ENCODE data around the gene MVK. TPM values are rescaled to one million over a fixed set of nuclear protein-coding genes. Genes with fewer than 3 reads are reported as not detected.

Gene MVK
- total RNA-seq, 3 donors from 2014 or later, result 8.8 to 18.4 (median 17.6) TPM

DNA sequence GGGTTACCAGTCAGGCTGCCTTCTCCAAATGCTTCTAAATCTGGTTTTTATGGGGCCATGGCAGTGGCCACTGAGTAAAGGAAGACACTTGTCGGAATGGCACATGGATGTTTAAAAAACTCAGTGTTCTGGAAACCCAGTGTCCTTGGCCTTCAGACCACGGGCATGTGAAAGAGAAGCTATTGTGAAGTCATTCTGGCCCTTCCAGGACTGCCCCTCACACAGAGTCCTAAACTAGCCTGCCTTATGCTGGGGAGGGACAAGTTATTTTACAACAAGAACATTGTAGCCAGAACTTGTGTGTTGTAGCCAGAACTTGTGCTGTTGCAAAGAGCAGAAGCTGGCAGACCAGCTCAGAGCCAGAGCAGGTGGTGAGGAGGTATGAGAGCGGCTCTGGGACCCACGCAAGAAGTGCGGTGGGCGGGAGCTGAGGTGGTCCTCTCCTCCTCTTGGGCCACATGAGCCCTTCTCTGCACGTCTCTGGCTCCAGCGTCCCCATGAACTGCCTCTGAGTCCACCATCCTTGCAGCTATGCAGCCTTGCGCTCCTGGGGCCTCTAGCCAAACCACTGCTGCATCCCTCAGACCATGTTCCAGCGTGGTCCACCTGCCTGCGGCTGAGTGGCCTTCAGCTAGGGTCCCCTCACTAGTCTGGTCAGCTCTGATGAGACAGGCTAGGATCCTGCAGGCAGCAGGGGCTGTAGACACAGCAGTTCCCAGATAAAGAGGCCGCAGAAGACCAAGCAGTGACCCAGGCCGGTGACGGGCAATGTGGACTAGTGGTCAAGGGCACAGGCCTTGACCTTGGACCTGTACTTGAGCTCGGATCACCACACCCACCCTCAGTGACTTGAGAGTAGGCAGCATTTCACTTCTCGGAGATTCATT is 32.8 kb upstream of the MVK start:
- Histone ChIP-seq H3K36me3 (no peaks in the 10 kb centered on the region), H3K9me3 (no peaks in the 10 kb centered on the region), H3K27me3 (no peaks in the 10 kb centered on the region), H3K4me3 (no peak overlapping the region), H3K4me1 (no peaks in the 10 kb centered on the region), H3K27ac (no peak overlapping the region)
- no peak for TF ChIP-seq POLR2A (IDR thresholded peaks at IDR 0.05)
- TF ChIP-seq, protein P1, sequence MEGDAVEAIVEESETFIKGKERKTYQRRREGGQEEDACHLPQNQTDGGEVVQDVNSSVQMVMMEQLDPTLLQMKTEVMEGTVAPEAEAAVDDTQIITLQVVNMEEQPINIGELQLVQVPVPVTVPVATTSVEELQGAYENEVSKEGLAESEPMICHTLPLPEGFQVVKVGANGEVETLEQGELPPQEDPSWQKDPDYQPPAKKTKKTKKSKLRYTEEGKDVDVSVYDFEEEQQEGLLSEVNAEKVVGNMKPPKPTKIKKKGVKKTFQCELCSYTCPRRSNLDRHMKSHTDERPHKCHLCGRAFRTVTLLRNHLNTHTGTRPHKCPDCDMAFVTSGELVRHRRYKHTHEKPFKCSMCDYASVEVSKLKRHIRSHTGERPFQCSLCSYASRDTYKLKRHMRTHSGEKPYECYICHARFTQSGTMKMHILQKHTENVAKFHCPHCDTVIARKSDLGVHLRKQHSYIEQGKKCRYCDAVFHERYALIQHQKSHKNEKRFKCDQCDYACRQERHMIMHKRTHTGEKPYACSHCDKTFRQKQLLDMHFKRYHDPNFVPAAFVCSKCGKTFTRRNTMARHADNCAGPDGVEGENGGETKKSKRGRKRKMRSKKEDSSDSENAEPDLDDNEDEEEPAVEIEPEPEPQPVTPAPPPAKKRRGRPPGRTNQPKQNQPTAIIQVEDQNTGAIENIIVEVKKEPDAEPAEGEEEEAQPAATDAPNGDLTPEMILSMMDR (IDR thresholded peaks at IDR 0.05), result no peak
- TF ChIP-seq POLR2AphosphoS5 (IDR thresholded peaks at IDR 0.05), result no peak
- no peak for DNase-seq (ENCODE audit: low spot score in 2 of 2)
- intact Hi-C loops (cut with DNase I; ENCODE audit: low total_unique reads), result no loop called here

DNA sequence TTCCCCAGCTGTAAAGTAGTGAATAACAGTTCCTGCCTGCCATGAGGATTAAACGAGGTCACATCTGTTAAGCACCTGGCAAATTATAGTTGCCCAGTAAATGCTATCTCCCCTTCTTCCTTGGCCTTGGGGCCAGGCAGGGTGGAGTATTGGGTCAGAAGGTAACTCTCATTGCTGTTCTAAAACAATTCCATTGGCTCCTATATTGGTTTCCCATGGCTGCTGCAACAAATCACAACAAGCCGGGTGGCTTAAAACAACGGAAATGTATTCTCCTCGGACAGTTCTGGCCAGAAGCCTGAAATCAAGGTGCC is 32.2 kb upstream of the MVK start:
- H3K4me3 ChIP-seq, result no peak overlapping the region
- no peak for DNase-seq (ENCODE audit: low spot score in 2 of 2)
- no peak for TF ChIP-seq POLR2AphosphoS5 (IDR thresholded peaks at IDR 0.05)
- TF ChIP-seq POLR2A (IDR thresholded peaks at IDR 0.05), result no peak
- TF ChIP-seq, protein P1 (IDR thresholded peaks at IDR 0.05), result no peak
- H3K27me3 ChIP-seq, result no peaks in the 10 kb centered on the region
- no peaks in the 10 kb centered on the region for H3K9me3 ChIP-seq
- no peak overlapping the region for H3K27ac ChIP-seq
- intact Hi-C loops (cut with DNase I; ENCODE audit: low total_unique reads), result no loop called here
- no peaks in the 10 kb centered on the region for H3K36me3 ChIP-seq
- H3K4me1 ChIP-seq, result no peaks in the 10 kb centered on the region

DNA sequence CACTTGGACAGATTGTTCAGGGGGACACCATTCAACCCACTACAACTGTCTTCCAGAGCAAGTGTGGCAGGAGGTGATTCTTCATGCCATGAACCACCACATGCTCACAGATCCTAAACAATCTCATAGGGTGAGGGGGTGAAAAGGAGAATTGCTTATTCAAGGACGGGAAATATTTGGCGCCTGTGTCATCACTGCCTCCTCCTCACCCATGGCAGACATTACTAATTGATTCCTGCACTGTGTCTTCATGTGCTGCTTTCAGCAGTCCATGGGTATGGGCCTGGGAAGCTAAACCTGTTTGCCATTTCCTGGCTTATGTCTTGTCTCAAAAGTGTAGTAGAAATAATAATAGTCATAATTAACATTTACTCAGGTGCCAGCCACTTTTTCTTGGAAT is 31.6 kb upstream of the MVK start:
- Histone ChIP-seq H3K27me3 (no peaks in the 10 kb centered on the region), H3K9me3 (no peaks in the 10 kb centered on the region), H3K4me1 (no peaks in the 10 kb centered on the region), H3K36me3 (no peaks in the 10 kb centered on the region), H3K4me3 (no peak overlapping the region), H3K27ac (no peak overlapping the region)
- DNase-seq (ENCODE audit: low spot score in 2 of 2), result no peak
- intact Hi-C loops (cut with DNase I; ENCODE audit: low total_unique reads), result no loop called here
- TF ChIP-seq POLR2A (IDR thresholded peaks at IDR 0.05) (no peak), POLR2AphosphoS5 (IDR thresholded peaks at IDR 0.05) (no peak)
- TF ChIP-seq, protein P1 (IDR thresholded peaks at IDR 0.05), result no peak

DNA sequence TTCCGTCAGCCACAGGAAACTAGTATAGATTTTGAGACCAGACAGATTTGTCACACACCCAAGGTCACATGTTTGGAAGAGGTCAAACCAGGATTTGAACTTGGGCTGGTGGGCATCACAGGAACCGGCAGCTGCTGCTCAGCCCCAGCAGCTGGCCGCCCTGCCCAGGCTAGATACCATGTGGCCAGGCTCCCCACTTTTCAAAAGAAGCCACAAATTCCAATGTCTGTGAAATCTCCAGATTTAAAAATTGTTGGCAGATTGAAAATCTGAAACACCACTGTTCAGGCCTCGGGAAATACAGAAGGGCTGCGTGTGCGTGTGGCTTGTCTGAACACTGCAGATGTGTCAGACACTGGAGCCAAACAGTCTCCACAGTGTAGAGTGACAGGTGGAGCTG is 30.7 kb upstream of the MVK start:
- intact Hi-C loops (cut with DNase I; ENCODE audit: low total_unique reads), result no loop called here
- H3K9me3 ChIP-seq, result no peaks in the 10 kb centered on the region
- no peak overlapping the region for H3K27ac ChIP-seq
- H3K4me1 ChIP-seq, result no peaks in the 10 kb centered on the region
- no peaks in the 10 kb centered on the region for H3K36me3 ChIP-seq
- H3K27me3 ChIP-seq, result peaks cover 0 to 4% of the 10 kb centered on the region in 2 donors
- H3K4me3 ChIP-seq, result no peak overlapping the region
- no peak for TF ChIP-seq POLR2AphosphoS5 (IDR thresholded peaks at IDR 0.05)
- TF ChIP-seq, protein P1 (IDR thresholded peaks at IDR 0.05), result no peak
- TF ChIP-seq POLR2A (IDR thresholded peaks at IDR 0.05), result no peak
- DNase-seq (ENCODE audit: low spot score in 2 of 2), result no peak

DNA sequence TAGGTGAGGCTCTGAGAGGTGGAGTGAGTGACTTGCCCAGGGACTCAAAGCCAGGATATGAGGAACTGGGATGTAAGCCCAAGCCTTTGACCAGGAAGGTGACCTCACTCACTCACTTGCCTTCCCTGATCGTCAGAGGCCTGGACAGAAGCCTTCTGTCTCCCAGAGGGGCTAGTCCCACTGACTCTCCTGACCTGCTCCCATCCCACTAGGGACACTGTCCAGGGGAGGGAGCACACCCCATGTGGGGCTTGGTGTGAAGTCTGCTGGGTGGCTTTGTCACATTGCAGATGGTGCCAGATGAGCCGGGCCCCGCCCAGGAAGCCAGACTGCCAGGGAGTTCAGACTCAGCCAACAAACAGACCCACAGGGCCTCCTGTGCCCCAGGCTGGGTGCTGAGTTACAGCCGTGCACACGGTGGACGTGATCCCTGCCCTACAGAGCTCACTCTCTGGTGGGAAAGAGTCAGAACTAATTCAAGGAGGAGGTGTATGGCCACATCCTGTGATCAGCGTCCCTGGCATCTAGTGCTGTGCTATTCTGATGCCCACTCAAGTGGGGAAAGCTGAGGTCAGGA is 28.6 kb upstream of the MVK start:
- Histone ChIP-seq H3K9me3 (no peaks in the 10 kb centered on the region), H3K27ac (peak overlapping the region; percentile 21 to 43), H3K27me3 (peaks cover 0 to 16% of the 10 kb centered on the region in 2 donors), H3K36me3 (no peaks in the 10 kb centered on the region), H3K4me1 (no peaks in the 10 kb centered on the region), H3K4me3 (no peak overlapping the region)
- no peak for DNase-seq (ENCODE audit: low spot score in 2 of 2)
- no peak for TF ChIP-seq POLR2A (IDR thresholded peaks at IDR 0.05)
- no peak for TF ChIP-seq POLR2AphosphoS5 (IDR thresholded peaks at IDR 0.05)
- TF ChIP-seq, protein P1 (IDR thresholded peaks at IDR 0.05), result no peak
- intact Hi-C loops (cut with DNase I; ENCODE audit: low total_unique reads), result no loop called here

All from breast epithelium (tissue), 4 donors.